Calu3 (cell line): ENCODE measurements around the gene SOHLH1. TPM values are rescaled to one million over a fixed set of nuclear protein-coding genes. Genes with fewer than 3 reads are reported as not detected.

Source experiments
- BruUV-seq: library from RNA; stranded (reverse); fragments of 400-500 nt; replicated peaks from 2 replicates; lab custom pipeline; 2021; lab: Mats Ljungman, UMichigan
- CTCF ChIA-PET: fragments of 300-600 bp; sonication (Branson Sonifier 250); formaldehyde crosslinking; loops from one replicate; lab custom pipeline; 2022; ENCODE audit warnings: antibody characterized with exemption; lab: Charles Lee
- DNase-seq: peaks from one replicate; pipeline ENCODE4 v3.0.0; 2022
- H3K27ac Mint-ChIP-seq: one replicate; pipeline ENCODE4 v1.8.0; 2022; ENCODE audit warnings: mixed read lengths; ENCODE audit not compliant: unreplicated experiment
- H3K27me3 Mint-ChIP-seq: one replicate; pipeline ENCODE4 v1.8.0; 2022; ENCODE audit warnings: mixed read lengths; ENCODE audit not compliant: unreplicated experiment
- H3K36me3 Mint-ChIP-seq: one replicate; pipeline ENCODE4 v1.8.0; 2022; ENCODE audit warnings: mild to moderate bottlenecking, moderate library complexity, mixed read lengths; ENCODE audit not compliant: insufficient read depth, unreplicated experiment
- H3K4me1 Mint-ChIP-seq: one replicate; pipeline ENCODE4 v1.8.0; 2022; ENCODE audit warnings: mild to moderate bottlenecking, low read depth, mixed read lengths; ENCODE audit not compliant: unreplicated experiment
- H3K4me3 Mint-ChIP-seq: one replicate; pipeline ENCODE4 v1.8.0; 2022; ENCODE audit warnings: mild to moderate bottlenecking, low read depth, moderate library complexity, mixed read lengths; ENCODE audit not compliant: unreplicated experiment
- H3K9me3 Mint-ChIP-seq: one replicate; pipeline ENCODE4 v1.8.0; 2022; ENCODE audit warnings: low read depth, mixed read lengths; ENCODE audit not compliant: unreplicated experiment
- CTCF ChIP-seq: fragments of 200-600 bp; IDR thresholded peaks from one replicate; pipeline ENCODE4 v1.8.0; 2022; ENCODE audit warnings: antibody characterized with exemption; ENCODE audit not compliant: unreplicated experiment
- intact Hi-C: fragments of 100-400 bp; cut with micrococcal nuclease; formaldehyde crosslinking; loops from one replicate; pipeline ENCODE4 v1.10.0; 2022; ENCODE audit not compliant: unreplicated experiment
- total RNA-seq: library from RNA; stranded (reverse); gene quantifications from 2 replicates; pipeline ENCODE4 v1.2.3, GENCODE V29; 2022

The SOHLH1 gene
- total RNA-seq, 1 experiment from 2014 or later: not detected

- intact Hi-C loops: no loop called here
- Mint-ChIP-seq H3K36me3 (no peaks in the 10 kb centered on the region), H3K27ac (no peak overlapping the region), H3K27me3 (peaks cover 56% of the 10 kb centered on the region), H3K9me3 (no peaks in the 10 kb centered on the region), H3K4me1 (no peaks in the 10 kb centered on the region), H3K4me3 (no peak overlapping the region)
- BruUV-seq: no TSS peak
- no peak for DNase-seq
- no peak for TF ChIP-seq CTCF
- CTCF ChIA-PET: no interaction called here
Measured at GRCh38 chr9:135708164-135708563, 8.9 kb upstream of the SOHLH1 start.

GRCh38 chr9:135707252-135708138 is 8.2 kb upstream of the SOHLH1 start:
- no peaks in the 10 kb centered on the region for H3K9me3 Mint-ChIP-seq
- no TSS peak for BruUV-seq
- no peak for TF ChIP-seq CTCF
- H3K36me3 Mint-ChIP-seq: no peaks in the 10 kb centered on the region
- peaks cover 49% of the 10 kb centered on the region for H3K27me3 Mint-ChIP-seq
- CTCF ChIA-PET: no interaction called here
- intact Hi-C loops: no loop called here
- no peak overlapping the region for H3K27ac Mint-ChIP-seq
- DNase-seq: no peak
- no peak overlapping the region for H3K4me3 Mint-ChIP-seq
- no peaks in the 10 kb centered on the region for H3K4me1 Mint-ChIP-seq

GRCh38 chr9:135706288-135706687 is 7.0 kb upstream of the SOHLH1 start:
- Mint-ChIP-seq H3K4me3 (no peak overlapping the region), H3K4me1 (no peaks in the 10 kb centered on the region), H3K27ac (no peak overlapping the region), H3K27me3 (peaks cover 37% of the 10 kb centered on the region), H3K9me3 (no peaks in the 10 kb centered on the region), H3K36me3 (no peaks in the 10 kb centered on the region)
- intact Hi-C loops: no loop called here
- BruUV-seq: no TSS peak
- no peak for TF ChIP-seq CTCF
- CTCF ChIA-PET: no interaction called here
- DNase-seq: no peak

- CTCF ChIA-PET: interaction anchor here (0.6 kb wide), 1 partner anchor 1077 kb away, joined by 4 read pairs; no protein-coding TSS in a partner anchor
Measured at GRCh38 chr9:135705376-135705775, 6.1 kb upstream of the SOHLH1 start.

More at GRCh38 chr9:135705376-135705775, 6.1 kb upstream of the SOHLH1 start:
- no peak overlapping the region for H3K4me3 Mint-ChIP-seq
- no peak for TF ChIP-seq CTCF
- no peaks in the 10 kb centered on the region for H3K36me3 Mint-ChIP-seq
- BruUV-seq: no TSS peak
- no peaks in the 10 kb centered on the region for H3K4me1 Mint-ChIP-seq
- no peak overlapping the region for H3K27ac Mint-ChIP-seq
- no peak for DNase-seq
- intact Hi-C loops: no loop called here
- peaks cover 35% of the 10 kb centered on the region for H3K27me3 Mint-ChIP-seq
- no peaks in the 10 kb centered on the region for H3K9me3 Mint-ChIP-seq
